ENCODE measurements around the gene TMEM252.

- TF ChIP-seq CTCF (IDR thresholded peaks at IDR 0.05) (no peak), POLR2A (IDR thresholded peaks at IDR 0.05) (no peak), EP300 (IDR thresholded peaks at IDR 0.05) (no peak), POLR2AphosphoS5 (IDR thresholded peaks at IDR 0.05) (no peak)
Measured at GRCh38 chr9:68581696-68582095, 41.0 kb upstream of the TMEM252 start.
